GM21528 (cell line): ENCODE results near the gene SAA1.
"Not testable (repeated sequence)": the region's sequence is repeated elsewhere in the genome, so short reads cannot be mapped to it uniquely, and the experiment has no call there.

Experiments
- ATAC-seq: cut with Tn5 transposase; IDR thresholded peaks from one replicate; pipeline ENCODE4 v1.9.1; 2021; ENCODE audit warnings: mild to moderate bottlenecking, moderate library complexity; ENCODE audit not compliant: unreplicated experiment, low FRiP score

SAA1 gene

DNA sequence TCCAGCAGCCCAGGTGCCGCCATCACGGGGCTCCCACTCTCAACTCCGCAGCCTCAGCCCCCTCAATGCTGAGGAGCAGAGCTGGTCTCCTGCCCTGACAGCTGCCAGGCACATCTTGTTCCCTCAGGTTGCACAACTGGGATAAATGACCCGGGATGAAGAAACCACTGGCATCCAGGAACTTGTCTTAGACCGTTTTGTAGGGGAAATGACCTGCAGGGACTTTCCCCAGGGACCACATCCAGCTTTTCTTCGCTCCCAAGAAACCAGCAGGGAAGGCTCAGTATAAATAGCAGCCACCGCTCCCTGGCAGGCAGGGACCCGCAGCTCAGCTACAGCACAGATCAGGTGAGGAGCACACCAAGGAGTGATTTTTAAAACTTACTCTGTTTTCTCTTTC lies at the start of gene SAA1:
Gene SAA1, plus strand, starts transcription at position 316 of the 400 bp plus-strand sequence. CDS start 624 bp downstream, outside the sequence.
- no peak for ATAC-seq

DNA sequence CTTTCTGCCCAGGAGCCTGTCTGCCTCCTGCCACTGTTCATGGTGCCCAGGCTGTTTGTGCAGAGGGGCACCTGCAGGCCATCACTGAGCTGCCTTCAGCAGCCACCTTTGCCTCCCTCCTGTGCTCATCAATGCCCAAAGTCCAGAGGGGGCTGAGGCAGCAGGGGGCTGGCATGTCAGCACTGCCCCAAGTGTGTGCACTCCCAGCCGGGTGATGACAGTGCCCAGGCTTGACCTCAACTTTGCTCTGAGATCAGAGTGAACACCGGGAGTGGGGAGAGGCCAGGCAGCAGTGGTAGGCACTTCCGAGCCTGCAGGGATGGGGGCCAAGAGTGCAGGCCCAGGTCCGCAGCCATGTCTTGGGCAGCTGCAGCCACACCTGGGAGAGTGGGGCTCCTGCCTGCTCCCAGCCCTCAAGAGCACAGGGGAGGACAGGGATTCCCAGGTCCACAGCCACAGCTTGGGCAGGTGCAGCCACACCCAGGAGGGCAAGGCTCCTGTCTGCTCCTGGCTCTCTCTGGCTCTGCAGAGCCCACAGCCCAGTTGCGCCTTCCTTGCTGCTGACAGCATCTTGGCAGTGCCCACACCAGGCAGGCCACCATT lies 44.7 kb upstream of the SAA1 start:
- ATAC-seq: no peak

DNA sequence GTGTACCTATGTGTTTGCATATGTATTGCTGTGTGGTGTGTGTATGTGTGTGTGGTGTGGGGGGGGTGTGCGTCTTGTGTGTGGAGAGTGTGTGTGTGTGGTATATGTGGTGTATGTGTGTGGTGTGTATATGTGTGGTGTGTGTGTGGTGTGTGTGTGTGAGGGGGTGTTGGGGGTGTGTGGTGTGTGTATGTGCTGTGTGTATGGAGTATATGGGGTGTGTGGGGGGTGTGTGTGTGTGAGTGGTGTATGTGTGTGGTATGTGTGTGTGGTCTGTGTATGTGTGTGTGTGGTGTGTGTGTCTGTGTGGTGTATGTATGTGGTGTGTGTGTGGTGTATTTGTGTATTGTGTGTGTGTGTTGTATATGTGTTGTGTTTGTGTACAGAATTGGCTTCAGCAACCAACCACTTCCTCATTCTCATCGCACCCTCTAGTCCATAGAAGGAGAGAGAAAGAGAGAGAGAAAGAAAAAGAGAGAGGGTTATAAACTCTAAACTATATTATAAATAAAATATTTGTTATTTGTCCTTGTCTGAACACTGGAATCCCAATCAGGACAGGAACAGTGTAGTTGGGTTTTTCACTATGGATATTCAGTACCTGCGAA lies 43.1 kb upstream of the SAA1 start:
- ATAC-seq: no peak

DNA sequence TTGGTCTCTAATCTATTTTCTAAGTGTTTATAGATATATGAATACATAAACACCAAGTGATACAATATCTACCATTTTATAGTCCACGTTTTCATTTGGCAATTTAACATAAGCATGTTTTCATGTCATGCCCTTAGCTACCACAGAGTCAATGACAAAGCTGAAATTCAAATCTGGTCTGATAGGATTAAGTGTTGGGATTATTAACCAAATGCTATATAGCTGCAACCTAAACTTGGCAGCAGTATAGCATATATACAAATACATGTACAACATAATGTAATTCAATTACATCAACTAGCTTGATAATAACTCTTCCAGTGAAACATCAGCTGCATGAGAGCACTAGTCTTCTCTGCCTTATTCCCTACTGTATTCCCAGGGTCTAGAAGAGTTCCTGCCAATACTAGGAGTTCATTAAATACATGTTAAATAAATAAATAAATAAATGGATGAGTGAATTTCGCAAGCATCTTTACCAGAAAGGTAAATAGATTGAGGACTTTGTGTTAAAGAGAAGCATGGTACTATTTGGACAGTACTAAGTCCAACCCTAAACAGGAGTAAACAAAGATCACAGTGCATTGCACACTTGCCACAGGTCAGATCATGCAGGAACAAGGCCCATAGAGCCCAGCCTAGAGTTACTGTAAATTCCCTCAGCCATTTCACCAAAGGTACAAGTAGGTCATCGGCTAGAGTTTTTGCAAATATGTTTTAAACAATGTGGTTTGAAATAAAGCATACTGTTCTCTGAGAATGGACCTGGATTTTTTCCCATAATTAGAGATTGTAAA lies 42.3 kb upstream of the SAA1 start:
- no peak for ATAC-seq

DNA sequence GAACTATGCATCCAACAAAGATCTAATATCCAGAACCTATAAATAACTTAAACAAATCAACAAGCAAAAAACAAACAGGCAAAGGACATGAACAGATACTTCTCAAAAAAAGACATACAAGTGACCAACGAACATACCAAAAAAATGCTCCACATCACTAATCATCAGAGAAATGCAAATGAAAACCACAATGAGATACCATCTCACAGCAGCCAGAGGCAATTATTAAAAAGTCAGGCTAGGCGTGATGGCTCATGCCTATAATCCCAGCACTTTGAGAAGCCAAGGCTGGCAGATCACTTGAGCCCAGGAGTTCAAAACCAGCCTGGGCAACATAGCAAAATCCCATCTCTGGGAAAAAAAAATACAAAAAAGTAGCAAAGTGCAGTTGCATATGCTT lies 40.2 kb upstream of the SAA1 start:
- no peak for ATAC-seq

DNA sequence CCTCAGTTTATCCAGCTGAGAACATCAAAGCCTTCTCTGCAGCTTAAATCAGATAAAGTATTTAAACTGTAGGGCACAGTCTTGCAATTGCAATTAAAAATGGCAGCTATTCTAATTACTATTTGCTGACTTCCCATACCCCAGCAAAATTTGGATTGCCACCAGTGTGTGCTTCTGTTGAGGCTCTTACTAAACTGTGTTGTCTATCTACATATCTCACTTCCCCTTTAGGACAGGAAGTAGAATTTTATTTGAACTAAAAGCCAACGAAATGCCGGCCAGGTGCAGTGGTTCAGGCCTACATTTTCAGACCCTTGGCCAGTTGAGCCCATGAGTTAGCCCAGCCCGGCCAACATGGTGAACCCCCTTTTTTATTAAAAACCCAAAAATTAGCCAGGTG lies 36.6 kb upstream of the SAA1 start:
- ATAC-seq: peak; percentile 96

DNA sequence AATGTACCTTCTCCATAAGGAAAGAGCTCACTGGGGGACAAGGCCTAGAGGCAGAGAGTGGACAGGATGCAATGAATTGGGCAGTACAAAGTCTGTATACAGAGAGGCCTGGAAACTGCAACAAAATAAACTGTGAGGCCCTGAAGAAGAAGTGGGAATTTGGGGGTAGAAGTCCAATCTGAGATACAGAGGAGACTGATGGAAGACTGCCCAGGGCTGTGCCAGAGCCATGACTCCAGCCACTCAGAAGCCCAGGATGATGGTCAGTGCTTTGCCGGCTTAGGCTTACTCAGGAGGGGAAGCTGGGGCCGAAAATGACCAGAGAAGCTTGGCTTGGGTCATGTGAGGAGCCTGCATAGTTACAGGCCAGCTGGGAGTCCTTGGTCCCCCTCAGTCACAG lies 35.2 kb upstream of the SAA1 start:
- no peak for ATAC-seq

DNA sequence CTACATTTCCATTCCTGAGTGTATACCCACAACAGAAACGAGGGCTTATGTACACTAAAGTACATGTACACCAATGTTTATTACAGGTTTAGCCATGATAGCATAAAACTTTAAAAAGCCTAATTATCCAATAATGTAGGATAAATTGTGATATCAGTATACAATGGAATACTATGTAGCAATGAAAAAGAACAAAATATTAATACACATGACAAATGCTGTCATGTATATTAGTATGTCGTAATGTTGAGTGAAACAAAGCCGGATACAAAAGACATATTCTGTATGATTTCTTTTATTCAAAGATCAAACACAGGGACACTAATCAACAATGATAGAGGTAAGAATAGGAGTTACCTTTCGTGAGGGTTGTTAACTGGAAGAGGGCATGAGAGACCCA lies 32.2 kb upstream of the SAA1 start:
- ATAC-seq: no peak

DNA sequence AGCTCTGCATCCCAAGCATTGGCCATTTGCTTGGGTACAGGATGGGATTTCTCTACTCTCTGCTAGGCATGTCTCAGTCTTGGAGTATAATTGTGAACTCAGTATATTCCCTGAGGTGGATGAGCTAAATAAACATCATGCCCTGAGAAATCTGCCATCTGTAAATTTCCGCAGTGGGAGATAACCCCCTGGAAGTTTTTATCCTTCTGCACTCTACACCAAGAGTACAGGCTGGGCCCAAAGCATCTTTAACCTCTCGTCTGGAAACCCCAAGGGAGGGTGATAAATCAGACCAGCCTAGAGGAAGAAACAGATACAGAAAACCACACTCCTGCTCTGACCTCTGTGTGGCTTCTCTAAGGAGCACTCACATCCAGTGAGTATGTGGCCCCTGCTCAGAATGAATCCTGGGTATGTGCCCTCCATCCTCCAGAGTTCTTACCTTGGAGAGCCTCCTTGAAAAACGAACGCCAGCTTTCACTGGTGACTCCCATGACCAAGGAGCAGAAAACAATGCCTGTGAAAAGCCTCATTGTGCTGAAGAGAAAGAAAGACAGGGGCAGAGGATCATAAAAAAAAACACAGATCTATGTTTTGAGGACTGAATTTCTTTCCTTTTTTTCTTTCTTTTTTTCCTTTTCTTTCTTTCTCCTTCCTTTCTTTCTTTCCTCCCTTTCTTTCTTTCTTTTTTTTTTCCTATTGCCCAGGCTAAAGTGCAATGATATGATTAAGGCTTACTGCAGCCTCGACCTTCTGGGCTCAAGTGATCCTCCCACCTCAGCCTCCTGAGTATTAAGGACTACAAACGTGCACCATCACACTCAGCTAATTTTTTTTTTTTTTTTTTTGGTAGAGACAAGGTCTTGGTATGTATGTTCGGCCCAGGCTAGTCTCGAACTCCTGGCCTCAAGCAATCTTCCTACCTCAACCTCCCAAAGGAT lies 30.4 kb upstream of the SAA1 start:
- ATAC-seq: no peak

DNA sequence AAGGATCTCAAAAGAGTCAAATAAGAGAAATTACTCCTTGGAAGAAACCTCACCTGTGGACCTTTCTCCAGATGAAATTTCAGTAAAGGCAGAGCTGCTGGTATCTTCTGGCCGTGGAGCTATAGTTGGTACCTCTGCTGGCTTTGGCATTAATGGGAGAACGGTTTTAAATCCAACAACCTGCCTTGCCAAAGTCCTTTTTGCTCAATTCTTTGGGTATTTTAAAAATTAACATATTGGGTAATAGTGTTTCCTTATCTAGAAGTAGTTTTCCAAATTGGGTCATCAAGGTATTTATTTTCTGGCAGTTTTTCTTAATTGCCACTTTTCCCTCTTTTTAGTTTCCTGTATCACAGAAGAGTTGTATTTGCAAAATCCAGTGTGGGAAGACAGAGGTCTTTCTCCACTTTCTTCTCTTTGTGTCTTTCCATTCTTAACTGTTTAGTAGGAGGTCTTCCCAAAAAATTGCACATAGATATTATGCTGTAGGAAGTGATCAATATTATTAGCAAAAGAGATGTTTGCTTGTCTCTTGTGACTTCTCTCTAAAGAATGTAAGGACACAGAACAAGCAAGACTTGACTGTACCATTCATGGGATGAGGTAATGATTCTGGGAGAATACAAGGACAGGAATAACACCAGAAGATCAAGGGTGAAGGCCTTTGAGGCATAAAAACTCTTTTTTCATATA lies 29.3 kb upstream of the SAA1 start, which contains the start of gene SAA4:
Gene SAA4, minus strand, starts transcription at position 139 of the 693 bp plus-strand sequence. CDS start 876 bp downstream, outside the sequence.
- ATAC-seq: no peak

DNA sequence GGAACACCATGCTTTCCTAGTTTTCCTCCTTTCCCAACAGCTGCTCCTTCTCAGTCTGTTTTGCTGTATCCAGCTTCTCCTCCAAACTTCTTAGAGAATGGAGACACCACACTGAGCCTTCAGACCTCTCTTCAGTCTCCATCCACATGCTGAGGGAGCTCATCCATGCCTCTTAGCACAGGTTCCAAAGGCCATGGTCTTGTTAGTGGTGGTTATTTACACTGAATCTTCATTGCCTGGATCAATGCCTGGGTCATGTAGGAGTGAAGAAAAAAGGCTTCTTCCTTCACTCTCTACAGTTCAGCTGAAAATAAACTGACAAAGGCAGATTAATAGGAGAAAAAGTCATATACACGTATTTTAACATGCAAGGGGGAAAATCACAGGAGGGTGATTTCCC lies 26.4 kb upstream of the SAA1 start:
- no peak for ATAC-seq

DNA sequence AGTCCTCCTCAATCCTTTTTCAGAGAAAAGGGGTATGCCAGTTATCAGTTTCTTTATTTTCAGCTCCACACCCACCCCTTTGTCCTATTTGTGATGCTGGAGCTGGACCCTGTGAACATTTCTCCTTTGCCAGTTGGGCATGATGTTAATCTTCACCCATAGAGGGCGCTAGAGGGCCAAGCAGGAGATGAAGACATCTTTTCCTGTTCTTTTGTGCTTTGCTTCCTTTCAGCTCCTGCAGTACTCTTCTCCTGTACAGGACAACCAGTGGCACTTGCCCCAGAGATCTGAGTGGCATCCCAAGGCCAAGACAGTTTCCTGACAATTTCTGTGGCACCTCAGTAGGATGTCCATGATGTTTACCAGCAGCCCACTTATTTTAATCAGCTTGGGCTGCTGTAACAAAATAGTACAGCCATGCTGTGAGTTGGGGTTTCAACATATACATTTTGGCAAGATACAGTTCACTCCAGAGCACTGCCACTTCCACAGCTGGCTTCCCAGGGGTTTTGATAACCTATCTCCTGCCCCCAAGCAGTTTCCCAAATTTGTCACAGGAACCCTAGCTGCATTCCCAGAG lies 22.2 kb upstream of the SAA1 start:
- no peak for ATAC-seq

DNA sequence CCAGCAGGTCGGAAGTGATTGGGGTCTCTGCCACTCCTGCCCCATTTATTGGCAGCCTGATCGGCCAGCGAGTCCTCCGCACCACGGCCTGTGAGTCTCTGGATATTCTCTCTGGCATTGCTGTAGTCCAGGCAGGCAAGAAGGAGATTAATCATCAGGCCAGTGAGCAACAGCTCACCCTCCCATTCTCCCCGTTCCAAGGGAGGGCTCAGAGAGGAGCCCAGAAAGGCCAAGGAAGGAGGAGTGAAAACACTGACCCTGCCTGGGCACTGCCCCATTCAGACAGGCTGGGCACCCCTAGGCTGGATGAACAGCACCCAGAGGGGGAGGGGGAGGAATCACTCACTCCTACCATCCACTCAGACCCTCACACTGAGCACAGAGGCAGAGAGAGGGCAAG lies 20.7 kb upstream of the SAA1 start:
- no peak for ATAC-seq

DNA sequence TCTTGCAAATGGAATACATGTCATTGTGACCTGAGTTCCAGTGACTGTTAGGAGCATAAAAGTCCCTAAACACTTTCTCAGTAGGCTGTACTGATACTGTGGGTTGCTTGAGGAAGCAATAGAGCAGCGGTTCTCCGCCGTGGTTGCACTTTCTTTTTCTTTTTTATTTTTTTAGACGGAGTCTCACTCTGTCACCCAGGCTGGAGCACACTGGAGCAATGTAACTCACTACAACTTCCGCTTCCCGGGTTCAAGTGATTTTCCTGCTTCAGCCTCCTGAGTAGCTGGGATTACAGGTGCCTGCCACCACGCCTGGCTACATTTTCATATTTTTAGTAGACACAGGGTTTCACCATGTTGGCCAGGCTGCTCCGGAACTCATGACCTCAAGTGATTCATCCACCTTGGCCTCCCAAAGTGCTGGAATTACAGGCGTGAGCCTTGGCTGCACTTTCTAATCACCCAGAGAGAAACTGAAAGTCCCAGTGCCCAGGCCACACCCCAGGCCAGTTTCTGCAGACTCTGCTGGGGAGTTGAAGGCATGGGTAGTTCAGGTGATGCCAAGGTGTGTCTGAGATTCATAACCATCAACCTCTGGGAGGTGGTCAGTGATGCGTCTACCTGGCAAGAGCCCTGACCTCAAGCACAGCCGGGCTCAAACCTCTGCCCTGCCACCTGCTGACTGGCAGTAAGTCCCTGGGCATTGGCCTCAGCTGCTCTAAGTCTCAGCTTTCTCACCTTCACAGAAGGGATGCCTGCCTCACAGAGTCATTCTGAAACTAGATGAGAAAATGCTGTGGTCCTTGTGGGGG lies 19.5 kb upstream of the SAA1 start:
- peak; percentile 80 for ATAC-seq

DNA sequence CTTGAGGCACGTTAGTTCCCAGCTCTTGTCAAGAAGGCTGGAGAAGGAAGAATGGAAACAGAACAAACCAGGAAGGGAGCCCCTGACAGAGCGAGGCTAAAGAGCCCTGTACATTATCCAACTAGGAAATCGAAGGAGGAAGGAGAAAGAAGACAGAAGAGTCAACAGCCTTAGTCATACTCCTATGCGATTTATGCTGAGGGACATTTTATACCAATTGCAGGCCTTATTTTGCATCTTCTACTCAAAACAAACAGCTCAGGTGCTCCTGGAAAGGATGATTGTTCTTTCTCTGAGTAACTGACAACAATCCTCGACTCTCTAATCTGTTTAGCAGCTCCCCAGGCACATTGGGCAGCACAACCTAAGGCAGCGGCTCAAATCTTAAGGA lies 18.9 kb upstream of the SAA1 start:
- ATAC-seq: not testable (repeated sequence)

DNA sequence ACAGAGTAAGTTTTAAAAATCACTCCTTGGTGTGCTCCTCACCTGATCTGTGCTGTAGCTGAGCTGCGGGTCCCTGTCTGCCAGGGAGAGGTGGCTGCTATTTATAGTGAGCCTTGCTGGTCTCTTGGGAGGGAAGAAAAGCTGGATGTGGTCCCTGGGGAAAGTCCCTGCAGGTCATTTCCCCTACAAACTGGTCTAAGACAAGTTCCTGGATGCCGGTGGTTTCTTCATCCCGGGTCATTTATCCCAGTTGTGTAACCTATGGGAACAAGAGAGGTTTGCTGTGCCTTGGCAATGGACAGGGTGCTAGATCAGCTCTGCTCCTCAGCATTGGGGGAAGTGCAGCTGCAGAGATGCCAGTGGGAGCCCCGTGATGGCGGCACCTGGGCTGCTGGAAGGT lies 17.5 kb upstream of the SAA1 start, which contains the start of gene SAA2:
Gene SAA2, minus strand, starts transcription at position 108 of the 400 bp plus-strand sequence. CDS start 657 bp downstream, outside the sequence.
- ATAC-seq: no peak

DNA sequence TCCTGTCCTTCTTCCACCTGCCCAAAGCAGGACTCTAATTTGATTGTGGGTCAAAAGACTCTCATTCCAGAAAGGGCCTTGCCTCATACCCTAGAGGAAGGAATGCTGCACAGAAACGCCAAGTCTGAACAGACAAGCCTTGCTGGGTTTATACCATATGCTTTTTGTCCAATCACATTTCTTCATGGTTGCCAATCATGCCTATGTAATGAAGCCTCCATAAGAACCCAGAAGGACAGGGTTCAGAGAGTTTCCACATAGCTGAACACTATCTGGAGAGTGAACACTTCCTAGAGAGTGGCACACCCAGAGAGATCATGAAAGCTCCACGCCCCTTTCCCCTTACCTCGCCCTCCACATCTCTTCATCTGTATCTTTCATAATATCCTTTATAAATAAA lies 12.8 kb upstream of the SAA1 start:
- no peak for ATAC-seq

DNA sequence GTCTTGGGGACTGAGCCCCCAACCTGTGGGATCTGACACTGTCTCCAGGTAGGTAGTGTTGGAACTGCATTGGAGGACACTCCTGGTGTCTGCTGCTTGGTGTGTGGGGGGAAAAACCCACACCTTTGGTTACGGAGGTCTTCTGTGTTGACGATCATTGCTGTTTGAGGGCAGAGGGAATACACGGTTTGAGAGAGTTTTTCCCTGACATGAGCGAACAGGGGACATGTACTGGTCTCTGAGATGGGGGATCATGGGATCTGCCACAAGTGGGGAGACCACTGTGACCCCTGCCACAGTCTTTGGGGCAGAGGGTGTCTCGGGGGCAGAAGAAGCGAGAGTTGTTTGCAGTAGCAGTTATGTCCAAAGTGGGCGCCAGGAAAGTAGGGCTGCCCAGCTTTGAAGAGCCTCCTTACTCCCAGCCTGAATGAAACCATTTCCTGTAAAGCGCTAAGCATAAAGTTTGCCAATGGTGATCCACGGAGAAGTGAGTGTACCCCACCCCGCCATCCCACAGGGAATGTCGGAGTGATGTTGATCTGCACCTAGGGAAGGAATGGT lies 12.2 kb upstream of the SAA1 start:
- no peak for ATAC-seq
